HG02678 (cell line): ENCODE data around the gene GANAB.
"Not testable (repeated sequence)": the region's sequence is repeated elsewhere in the genome, so short reads cannot be mapped to it uniquely, and the experiment has no call there.

Experiments used
- ATAC-seq: cut with Tn5 transposase; IDR thresholded peaks from one replicate; pipeline ENCODE4 v1.9.1; 2021; ENCODE audit warnings: mild to moderate bottlenecking, moderate library complexity; ENCODE audit not compliant: unreplicated experiment

Gene GANAB

DNA sequence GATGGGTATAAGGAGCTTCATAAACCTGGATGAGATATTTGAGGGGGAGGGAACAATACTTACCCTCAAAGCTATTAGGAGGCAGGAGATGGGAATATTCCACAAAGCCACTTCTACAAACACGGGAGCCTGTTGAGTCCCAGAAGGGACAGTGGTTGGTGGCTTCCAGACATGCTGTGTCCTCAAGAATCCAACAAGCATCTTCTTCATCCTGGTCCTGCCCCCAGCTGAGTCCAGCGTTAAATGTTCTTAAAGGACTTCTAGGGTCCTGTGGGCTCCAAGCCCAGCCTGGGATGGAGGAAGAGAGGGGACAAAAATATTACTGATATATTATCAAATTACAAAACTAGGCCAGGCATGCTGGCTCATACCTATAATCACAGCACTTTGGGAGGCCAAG lies 21.0 kb upstream of the GANAB start:
- no peak for ATAC-seq

DNA sequence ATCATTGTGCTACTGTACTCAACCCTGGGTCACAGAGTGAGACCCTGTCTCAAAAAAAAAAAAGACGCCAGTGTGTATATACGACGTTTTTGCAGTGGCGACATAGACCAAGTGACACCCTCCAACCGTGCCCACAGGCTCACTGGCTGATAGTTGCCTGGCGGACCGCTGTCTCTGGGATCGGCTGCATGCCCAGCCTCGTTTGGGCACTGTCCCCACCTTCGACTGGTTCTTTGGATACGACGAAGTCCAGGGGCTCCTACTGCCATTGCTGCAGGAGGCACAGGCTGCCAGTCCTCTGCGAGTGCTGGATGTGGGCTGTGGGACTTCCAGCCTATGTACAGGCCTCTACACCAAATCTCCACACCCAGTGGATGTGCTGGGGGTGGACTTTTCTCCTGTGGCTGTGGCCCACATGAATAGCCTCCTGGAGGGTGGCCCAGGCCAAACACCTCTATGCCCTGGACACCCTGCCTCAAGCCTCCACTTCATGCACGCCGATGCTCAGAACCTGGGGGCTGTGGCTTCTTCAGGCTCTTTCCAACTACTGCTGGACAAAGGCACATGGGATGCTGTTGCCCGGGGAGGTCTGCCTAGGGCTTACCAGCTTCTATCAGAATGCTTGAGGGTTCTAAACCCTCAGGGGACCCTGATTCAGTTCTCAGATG lies 20.0 kb upstream of the GANAB start:
- ATAC-seq, result no peak

DNA sequence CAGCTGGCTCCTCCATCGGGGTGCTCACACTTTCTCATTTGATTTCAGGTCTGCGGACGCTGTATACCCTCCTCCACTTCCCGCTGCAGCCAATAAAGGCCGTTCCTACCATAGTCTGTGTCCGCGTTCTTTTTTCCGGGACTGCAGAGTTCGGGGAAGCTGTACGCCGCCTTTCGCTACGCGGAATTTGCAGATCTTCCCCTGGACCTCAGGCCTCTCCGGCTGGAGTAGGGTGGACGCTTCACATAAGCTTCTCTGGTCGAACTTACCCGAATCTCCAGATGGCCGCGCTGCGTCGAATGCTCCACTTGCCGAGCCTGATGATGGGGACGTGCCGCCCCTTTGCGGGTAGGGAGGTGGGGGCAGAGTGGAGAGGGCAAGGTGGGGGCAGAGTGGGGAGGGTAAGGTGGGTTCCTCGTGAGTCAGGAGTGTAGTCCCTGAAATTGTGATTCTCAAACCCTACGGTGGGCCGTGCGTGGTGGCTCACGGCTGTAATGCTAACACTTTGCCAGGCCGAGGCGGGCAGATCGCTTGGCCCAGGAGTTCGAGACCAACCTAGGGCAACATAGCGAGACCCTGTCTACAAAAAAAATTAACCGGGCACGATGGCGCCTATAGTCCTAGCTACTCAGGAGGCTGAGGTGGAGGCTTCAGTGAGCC lies 19.3 kb upstream of the GANAB start:
- ATAC-seq, result peak; percentile 16

DNA sequence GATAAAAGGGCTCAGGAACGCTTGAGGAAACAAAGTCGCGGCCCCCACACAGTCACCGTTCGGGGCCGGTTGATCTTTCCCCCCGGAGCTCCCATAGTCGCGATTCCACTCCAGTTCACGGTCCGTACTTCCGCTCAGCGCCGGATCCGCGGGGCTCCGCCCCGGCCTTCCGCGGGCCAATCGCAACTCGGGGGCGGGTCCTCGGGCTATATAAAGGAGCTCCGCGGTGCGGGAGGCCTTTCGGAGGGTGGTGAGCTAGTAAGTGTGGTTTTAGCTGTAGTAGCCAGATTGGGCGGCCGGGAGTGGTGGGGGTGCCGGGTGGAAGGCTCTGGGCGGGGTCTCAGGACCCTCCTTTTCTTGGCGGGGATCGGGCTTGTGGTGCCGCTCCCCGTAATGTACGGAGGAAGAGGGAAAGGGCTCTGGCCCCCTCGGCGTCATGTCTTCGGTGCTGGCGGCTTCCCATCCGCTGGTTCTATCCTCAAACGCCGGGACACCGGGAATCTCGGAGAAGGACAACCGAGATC lies 18.7 kb upstream of the GANAB start, which contains the start of the genes C11orf98 and CSKMT:
Gene C11orf98, minus strand, starts transcription at position 136 of the 524 bp plus-strand sequence. Its CDS starts 41 bp downstream, at position 95.
Gene CSKMT, plus strand, starts transcription at position 238 of the 524 bp plus-strand sequence. CDS start 568 bp downstream, outside the sequence.
- peak; percentile 89 for ATAC-seq

DNA sequence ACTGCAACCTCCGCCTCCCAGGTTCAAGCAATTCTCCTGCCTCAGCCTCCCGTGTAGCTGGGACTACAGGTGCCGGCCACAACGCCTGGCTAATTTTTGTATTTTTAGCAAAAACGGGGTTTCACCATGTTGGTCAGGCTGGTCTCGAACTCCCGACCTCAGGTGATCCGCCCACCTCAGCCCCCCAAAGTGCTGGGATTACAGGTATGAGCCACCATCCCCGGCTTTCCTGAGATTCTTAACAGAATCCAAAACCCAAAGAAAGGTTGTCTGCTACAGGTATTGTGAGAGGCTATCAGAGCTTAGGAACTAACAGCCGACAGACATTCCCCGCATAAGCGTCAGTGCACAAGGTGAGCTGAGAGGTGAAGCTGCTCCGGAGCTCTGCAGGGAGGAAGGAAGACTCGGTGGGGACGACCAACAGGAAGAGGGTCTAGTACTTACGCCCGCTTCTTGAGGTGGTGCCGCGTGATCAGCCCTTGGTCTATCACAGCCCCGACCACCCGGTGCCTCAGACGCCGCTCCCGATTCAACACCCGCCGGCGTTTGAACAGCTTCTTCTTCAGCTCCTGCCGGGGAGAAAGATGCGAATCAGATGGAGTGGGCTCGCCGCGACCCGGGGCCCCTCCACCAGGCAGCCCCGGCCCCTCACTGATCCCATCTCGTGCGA lies 18.1 kb upstream of the GANAB start:
- ATAC-seq, result peak; percentile 33

DNA sequence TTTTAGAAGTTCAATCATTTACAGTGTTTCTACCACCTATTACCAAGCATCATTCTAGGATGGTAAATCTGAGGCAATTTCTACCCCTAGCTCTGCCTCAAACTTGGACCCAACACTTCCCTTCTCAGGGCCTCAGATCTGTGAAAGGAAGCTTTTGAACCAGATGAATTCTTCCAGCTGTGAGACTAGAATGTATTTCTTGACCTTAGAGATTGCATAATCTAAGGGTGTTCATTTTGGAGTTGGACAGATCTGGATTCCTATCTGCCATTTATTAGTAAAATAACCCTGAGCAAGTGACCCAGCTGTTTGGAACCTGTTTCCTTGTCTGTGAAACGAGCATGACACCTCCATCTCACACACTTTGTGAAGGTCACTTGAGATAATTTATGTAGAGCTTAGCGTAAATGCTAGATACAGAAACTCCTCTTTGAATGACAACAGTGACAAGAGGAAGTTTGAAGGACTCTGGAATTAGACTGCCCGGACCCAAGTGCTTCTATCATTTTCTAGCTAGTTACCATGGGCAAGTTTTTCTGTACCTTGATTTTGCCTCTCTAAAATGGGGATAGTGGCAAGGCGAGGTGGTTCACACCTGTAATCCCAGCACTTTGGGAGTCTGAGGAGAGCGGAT lies 10.5 kb upstream of the GANAB start:
- ATAC-seq, result no peak

DNA sequence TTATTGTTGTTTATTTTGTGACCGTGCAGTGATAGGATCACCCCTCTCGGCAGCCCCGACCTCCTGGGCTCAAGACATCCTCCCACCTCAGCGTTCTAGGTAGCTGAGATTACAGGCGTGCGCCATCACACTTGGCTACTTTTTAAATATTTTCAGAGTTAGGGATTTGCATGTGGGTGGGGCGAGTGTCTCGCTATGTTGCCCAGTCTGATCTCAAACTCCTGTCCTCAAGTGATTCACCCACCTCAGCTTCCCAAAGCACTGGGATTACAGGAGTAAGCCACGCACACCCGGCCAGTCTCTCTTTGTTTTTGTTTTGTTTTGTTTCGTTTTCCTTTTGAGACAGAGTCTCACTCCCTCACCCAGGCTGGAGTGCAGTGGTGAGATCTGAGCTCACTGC lies 7.9 kb upstream of the GANAB start:
- ATAC-seq, result no peak

DNA sequence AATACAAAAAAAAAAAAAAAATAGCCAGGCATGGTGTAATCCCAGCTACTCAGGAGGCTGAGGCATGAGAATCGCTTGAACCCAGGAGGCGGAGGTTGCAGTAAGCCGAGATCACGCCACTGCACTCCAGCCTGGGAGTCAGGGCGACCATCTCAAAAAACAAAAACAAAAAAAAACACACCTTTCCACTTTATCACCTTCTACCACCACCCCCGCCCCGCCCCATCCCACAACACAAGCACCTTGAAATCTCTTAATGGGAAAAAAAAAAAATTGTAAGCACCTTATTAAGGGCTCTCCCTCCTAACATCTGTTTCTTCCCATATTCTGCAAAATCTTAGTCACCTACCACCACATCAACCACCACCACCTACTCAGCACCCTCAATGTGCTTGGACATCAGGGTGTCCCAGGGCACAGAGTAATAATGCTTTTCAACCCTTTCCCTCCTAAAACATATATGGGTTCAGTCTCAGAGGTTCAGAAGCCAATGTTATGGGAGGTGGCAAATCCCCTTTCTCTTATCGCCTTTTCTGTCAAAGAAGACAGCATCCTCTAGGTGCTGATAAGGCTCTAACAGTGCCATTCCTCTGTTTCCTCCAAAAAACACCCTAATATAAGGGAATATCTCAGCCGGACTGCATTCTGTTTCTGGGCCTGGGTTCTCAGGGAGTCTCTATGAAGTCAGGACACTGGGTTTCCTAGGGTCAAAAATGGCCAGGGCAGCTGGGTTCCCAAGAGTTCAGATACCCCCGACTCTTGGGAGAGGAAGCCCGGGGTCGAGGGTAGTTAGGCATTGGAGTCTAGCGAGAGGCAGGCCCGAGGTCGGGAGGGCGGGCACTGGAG lies 6.0 kb upstream of the GANAB start:
- peak; percentile 6 for ATAC-seq

DNA sequence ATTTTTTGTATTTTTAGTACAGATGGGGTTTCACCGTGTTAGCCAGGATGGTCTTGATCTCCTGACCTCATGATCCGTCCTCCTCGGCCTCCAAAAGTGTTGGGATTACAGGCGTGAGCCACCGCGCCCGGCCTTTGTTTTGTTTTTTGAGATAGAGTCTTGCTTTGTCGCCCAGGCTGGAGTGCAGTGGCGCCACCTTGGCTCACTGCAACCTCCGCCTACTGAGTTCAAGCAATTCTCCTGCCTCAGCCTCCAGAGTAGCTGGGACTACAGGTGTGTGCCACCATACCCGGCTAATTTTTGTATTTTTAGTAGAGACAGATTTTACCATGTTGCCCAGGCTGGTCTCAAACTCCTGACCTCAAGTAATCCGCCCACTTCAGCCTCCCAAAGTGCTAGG lies 3.9 kb upstream of the GANAB start:
- ATAC-seq, result not testable (repeated sequence)

DNA sequence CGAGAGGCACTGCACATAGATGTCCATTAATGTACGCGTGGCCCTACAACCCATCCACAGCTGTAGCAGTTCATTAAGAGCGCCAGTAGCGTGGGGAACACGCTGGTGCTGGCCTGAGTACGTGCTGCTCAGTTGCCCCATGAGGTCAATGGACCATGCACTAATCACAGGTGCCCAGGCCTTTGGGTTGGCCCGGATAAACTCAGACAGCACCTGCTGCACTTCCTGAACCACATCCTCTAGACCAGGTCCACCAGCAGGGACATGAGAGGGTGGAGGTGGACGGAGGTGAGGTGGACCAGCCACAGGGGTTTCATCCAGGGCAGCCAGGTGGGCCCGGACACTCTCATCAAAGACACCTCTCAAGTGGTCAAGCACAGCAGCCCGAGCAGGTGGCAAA lies 3.1 kb upstream of the GANAB start:
- ATAC-seq, result no peak

DNA sequence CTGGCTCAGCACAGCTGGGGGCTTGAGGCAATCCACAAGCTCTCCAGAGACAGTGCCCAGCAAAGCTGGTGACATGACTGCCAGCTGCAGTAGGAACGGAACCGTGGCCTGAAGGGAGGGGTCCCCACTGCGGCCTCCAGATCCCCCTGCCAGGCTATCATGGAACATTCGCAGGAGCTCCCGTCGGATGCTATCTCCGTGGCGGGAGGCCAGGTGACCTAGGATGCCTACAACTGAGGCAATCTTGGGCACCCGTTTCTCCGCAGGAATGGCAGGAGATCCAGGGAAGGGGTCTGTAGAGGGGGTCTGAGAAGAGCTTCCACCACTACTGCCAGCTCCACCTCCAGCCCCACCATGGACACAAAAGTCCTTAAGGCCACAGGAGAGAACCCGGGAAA lies 2.6 kb upstream of the GANAB start:
- no peak for ATAC-seq

DNA sequence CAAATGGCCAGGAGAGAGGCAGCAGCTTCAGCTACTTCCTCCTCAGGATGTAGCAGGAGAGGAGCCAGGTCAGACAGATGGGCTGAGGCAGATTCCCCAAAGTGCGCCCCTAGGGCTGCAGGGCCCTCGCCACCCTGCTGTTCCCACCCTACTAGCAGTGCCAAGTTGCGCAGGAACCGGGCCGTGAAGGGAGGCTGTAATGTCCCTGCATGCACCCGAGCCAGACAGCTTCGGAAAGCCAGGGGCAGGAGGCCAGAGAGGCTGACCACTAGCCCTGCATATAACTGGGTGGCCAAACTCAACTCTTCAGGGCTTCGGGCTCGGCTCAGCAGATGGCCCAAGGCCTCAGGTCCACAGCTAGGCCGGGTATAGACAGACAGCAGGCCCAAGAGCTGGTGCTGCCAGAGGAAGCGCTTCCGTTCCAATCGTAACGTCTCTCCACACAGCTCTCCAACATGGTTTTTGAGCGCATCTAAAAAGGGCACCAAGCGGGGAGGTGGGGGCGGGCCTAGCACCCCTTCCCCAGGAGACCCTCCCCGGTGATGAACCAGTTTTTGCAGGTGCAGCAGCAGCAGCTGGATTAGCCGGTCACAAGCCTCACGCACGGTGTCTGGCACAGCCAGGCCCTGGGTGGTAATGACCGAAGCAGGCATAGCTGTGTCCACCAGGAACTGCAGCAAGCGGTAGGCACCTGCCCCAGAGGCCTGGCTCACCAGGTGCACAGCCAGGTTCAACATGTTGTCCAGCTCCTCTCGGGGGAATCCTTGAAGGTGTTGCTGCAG lies 2.0 kb upstream of the GANAB start:
- ATAC-seq, result no peak

DNA sequence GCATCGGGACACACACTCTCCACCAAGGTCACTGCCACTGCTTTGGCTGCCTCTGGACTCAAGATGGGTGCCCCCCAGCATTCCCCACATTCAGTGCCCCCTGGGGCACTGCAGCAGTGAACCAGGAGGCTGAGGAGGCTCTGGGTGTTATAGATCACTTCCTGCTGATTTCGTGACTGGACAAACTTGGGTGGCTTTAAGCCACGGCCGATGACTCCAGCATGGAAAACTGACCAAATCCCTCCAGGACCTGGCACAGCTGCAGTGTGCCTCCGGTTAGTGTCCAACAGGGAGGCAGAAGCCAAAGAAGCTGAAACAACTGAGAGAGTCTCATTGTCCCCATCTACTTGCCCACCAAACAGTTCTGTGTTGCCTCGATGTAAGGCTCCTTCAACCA lies 1.2 kb upstream of the GANAB start:
- no peak for ATAC-seq

DNA sequence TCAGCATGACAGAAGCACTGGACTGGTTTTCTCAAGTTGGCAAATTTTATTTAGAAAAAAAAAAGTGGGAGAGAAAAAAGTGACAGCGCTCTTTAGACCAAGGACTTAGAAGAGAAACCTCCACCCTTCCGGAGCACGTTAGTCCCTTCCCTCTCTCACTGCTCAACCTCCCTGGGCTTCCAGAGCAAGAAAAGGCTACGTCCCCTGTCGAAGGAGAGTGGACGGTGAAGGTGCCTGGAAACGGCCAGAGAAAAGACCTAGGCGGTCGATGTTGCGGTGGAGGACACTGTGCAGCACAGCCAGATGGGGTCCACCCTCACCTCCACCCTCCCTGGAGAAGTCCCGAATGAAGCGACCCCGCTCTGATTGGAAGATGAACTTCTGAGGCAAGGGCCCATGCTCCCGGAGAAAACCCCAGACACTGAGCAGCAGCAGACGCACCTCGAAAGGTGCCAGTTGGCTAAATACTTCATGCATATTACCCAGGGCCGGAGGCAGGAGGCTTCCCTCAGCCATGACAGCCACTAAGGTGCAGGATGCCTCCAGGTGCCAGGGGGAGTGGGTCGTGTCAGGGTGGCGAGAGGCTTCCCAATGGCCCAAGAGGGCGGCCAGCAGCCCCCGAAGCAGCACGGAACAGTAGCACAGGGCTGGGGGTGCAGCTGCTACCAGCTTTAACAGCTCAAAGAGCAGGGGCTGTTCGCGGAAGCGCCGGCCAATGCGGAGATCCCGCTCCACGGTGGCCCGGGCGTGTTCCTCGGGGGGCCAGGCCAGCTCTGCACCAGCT lies 604 bp upstream of the GANAB start:
- no peak for ATAC-seq

DNA sequence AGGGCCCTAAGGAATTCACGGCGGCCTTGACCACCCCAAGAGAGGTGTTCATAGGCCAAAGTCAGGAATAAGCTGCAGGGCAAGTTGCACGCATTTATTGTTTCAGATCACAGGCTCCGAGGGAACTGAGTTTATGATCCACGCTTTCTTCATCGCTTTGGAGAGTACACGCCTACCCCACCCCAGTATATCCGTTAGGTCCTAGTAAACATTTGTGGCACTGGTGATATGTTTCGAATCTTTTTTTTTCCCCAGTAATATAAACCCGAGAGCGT lies 805 bp downstream of the GANAB start:
- ATAC-seq, result no peak

DNA sequence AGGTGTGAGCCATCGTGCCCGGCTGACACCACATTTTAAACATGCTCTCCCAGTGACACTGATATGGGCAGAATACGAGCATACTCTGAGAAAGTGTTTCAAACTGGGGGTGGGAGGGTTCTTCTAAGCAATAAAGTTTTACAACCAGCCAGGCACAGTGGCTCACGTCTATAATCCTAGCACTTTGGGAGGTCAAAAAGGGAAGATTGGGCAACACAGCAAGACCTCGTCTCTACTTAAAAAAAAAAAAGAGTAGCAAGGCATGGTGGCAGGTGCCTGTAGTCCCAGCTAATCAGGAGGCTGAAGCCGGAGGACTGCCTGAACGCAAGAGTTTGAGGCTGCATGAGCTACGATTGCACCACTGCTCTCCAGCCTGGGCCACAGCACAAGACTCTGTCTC lies 2.2 kb downstream of the GANAB start:
- ATAC-seq, result no peak

DNA sequence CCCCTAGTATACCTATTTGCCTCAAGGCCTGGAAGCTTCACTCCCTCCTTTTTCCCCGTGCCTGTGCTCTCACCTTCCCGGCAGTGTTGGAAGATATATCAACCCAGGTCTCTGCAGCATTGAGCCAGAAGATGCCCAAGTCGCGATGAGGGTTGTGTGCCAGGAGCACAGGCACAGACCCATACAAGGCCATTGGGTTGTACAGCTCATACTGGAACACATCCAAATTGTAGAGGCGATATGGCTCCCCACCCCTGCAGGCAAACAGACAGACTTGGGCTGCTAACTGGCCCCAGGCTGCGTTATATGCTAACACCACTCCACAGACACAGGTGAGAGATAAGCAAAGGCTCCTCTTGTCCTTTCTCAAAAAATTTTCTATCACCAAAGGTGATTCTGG lies 13.9 kb downstream of the GANAB start:
- ATAC-seq, result no peak

DNA sequence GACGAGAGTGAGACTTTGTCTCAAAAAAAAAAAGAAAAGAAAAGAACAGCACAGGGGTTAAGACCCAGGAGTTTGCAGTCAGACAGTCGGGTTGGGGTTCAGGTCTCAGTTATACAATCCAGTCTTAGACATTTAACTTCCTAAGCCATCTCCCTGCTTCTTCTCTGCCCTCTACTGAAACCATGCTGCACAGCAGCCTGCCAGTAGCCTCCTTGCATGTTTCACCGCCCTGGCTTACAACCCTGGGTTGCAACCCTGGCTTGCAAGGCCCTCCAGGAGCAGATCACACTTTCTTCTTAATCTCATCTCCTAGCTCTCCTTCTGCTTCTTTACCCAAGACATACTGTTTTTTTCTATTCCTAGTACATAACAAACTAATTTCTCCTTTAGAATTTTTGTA lies 18.7 kb downstream of the GANAB start:
- ATAC-seq, result no peak

DNA sequence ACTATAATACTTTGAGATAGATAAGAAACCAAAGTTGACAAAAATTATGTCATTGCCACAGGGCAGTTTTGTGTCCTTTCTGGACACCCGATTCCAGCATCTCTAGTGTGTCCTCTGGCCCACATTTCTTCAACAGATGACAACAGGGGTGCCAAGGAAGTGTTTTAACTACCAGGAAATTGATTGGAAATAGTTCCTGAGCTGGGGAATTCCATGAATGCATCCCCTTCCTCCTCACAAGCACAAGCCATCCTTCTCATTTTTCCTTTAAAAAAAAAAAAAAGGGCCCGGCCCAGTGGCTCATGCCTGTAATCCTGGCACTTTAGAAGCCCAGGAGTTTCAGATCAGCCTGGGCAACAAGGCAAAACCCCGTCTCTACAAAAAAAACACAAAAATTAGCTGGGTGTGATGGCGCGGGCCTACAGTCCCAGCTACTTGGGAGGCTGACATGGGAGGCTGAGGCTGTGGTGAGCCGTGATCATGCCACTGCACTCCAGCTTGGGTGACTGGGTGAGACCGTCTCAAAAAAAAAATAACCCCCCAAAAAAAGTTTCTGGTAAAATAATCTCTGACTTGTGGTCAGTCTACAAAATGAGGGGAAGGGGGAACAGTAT lies 23.8 kb downstream of the GANAB start:
- no peak for ATAC-seq
